Activated T-cell treated with anti-CD3 and anti-CD28 coated beads, Interleukin-2, amount 50 U/mL, for 1 hour (primary cell): ENCODE measurements around the gene ARID1B.
"Not testable (repeated sequence)": the region's sequence is repeated elsewhere in the genome, so short reads cannot be mapped to it uniquely, and the experiment has no call there.

Experiments
- DNase-seq: peaks from one replicate; pipeline ENCODE4 v3.0.0-alpha.2; 2020

ARID1B gene

GRCh38 chr6:156972145-156972544 is 195.0 kb downstream of the ARID1B start:
- no peak for DNase-seq

GRCh38 chr6:156974830-156975261 is 197.7 kb downstream of the ARID1B start:
- DNase-seq: no peak

- DNase-seq: no peak
Observed at GRCh38 chr6:156975414-156975813, 198.2 kb downstream of the ARID1B start.

- DNase-seq: no peak
Observed at GRCh38 chr6:156976216-156977127, 199.3 kb downstream of the ARID1B start.

GRCh38 chr6:156977527-156978291 is 200.5 kb downstream of the ARID1B start:
- DNase-seq: no peak

- no peak for DNase-seq
Observed at GRCh38 chr6:156978948-156979347, 201.8 kb downstream of the ARID1B start.

- DNase-seq: no peak
Observed at GRCh38 chr6:156980515-156980914, 203.3 kb downstream of the ARID1B start.

GRCh38 chr6:156980948-156981347 is 203.8 kb downstream of the ARID1B start:
- DNase-seq: no peak

- DNase-seq: no peak
Observed at GRCh38 chr6:156982168-156982567, 205.0 kb downstream of the ARID1B start.

GRCh38 chr6:156982864-156983263 is 205.7 kb downstream of the ARID1B start:
- DNase-seq: not testable (repeated sequence)

- DNase-seq: no peak
Observed at GRCh38 chr6:156984178-156984738, 207.1 kb downstream of the ARID1B start.

GRCh38 chr6:156985309-156985708 is 208.1 kb downstream of the ARID1B start:
- DNase-seq: no peak

GRCh38 chr6:156988276-156989158 is 211.3 kb downstream of the ARID1B start:
- no peak for DNase-seq

- DNase-seq: no peak
Observed at GRCh38 chr6:156989159-156989806, 212.1 kb downstream of the ARID1B start.

- no peak for DNase-seq
Observed at GRCh38 chr6:156992020-156992804, 215.0 kb downstream of the ARID1B start.

GRCh38 chr6:156993713-156994112 is 216.5 kb downstream of the ARID1B start:
- no peak for DNase-seq

- no peak for DNase-seq
Observed at GRCh38 chr6:156994215-156995076, 217.3 kb downstream of the ARID1B start.

- DNase-seq: no peak
Observed at GRCh38 chr6:156995502-156995901, 218.3 kb downstream of the ARID1B start.

GRCh38 chr6:156996265-156996664 is 219.1 kb downstream of the ARID1B start:
- DNase-seq: no peak

- no peak for DNase-seq
Observed at GRCh38 chr6:156998794-156999330, 221.7 kb downstream of the ARID1B start.
